Parathyroid adenoma (tissue), 2 donors: ENCODE measurements around the gene SPATS2L.

Experiments used
- H2AFZ ChIP-seq: fragments of 300-600 bp; sonication (generic); one replicate; pipeline ENCODE4 v1.7.0; 2017; ENCODE audit warnings: antibody characterized with exemption, mild to moderate bottlenecking
- H3K27ac ChIP-seq: fragments of 300-600 bp; sonication (generic); one replicate; pipeline ENCODE4 v1.7.0; 2017
- H3K27me3 ChIP-seq: fragments of 300-600 bp; sonication (generic); one replicate; pipeline ENCODE4 v1.7.0; 2017; ENCODE audit warnings: low read length; ENCODE audit not compliant: control insufficient read depth, insufficient read depth
- H3K36me3 ChIP-seq: fragments of 300-600 bp; sonication (generic); one replicate; pipeline ENCODE4 v1.7.0; 2017; ENCODE audit warnings: low read length; ENCODE audit not compliant: control insufficient read depth, insufficient read depth
- H3K4me1 ChIP-seq: fragments of 300-600 bp; sonication (generic); one replicate; pipeline ENCODE4 v1.7.0; 2017; ENCODE audit warnings: control low read depth
- H3K4me2 ChIP-seq: fragments of 300-600 bp; sonication (generic); one replicate; pipeline ENCODE4 v1.7.0; 2017; ENCODE audit warnings: low read length
- H3K4me3 ChIP-seq: fragments of 300-600 bp; sonication (generic); one replicate; pipeline ENCODE4 v1.7.0; 2017; ENCODE audit warnings: low read depth, low read length
- H3K79me2 ChIP-seq: fragments of 300-600 bp; sonication (generic); one replicate; pipeline ENCODE4 v1.7.0; 2017; ENCODE audit warnings: control low read depth
- H3K9ac ChIP-seq: fragments of 300-600 bp; sonication (generic); one replicate; pipeline ENCODE4 v1.7.0; 2017; ENCODE audit warnings: mild to moderate bottlenecking
- H3K9me3 ChIP-seq: fragments of 300-600 bp; sonication (generic); one replicate; pipeline ENCODE4 v1.7.0; 2017; ENCODE audit warnings: low read length; ENCODE audit not compliant: control insufficient read depth
- TF ChIP-seq, protein P1 (sequence below): fragments of 300-600 bp; sonication (generic); IDR thresholded peaks from one replicate; pipeline ENCODE4 v1.7.0; 2017; ENCODE audit warnings: antibody characterized with exemption, mild to moderate bottlenecking
- donor health status: primary hyperparathyroidism.

SPATS2L gene

GRCh38 chr2:200309296-200310049, 3.0 kb downstream of the SPATS2L start:
- no peak overlapping the region for H3K27ac ChIP-seq
- H3K4me3 ChIP-seq = no peak overlapping the region
- no peaks in the 10 kb centered on the region for H3K9me3 ChIP-seq
- H3K9ac ChIP-seq = no peak overlapping the region
- H3K4me2 ChIP-seq = no peak overlapping the region
- H3K36me3 ChIP-seq = no peaks in the 10 kb centered on the region
- H2AFZ ChIP-seq = no peak overlapping the region
- H3K79me2 ChIP-seq = peaks cover 28% of the 10 kb centered on the region
- peaks cover 15% of the 10 kb centered on the region for H3K4me1 ChIP-seq
- H3K27me3 ChIP-seq = no peaks in the 10 kb centered on the region
- TF ChIP-seq, protein P1, sequence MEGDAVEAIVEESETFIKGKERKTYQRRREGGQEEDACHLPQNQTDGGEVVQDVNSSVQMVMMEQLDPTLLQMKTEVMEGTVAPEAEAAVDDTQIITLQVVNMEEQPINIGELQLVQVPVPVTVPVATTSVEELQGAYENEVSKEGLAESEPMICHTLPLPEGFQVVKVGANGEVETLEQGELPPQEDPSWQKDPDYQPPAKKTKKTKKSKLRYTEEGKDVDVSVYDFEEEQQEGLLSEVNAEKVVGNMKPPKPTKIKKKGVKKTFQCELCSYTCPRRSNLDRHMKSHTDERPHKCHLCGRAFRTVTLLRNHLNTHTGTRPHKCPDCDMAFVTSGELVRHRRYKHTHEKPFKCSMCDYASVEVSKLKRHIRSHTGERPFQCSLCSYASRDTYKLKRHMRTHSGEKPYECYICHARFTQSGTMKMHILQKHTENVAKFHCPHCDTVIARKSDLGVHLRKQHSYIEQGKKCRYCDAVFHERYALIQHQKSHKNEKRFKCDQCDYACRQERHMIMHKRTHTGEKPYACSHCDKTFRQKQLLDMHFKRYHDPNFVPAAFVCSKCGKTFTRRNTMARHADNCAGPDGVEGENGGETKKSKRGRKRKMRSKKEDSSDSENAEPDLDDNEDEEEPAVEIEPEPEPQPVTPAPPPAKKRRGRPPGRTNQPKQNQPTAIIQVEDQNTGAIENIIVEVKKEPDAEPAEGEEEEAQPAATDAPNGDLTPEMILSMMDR = no peak

DNA sequence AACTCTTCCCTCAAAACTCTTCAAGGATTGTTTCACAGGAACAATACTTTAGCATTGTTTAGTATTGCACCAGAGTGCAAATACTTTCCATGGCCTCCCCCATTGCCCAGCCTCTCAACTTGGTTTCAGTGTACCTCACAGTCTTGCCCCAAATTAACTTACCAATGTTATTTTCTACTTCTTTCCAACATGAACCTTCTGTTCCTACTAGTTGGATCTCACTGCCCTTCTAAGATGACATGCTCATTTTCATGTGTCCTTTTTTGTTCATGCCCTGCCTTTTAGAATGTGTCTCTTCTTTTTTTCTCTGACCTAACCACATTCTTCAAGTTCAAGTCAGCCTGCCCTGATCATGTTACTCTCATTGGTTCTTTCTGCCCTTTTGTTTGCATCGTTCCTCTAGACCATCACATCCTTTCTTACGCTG, 4.1 kb downstream of the SPATS2L start:
- Histone ChIP-seq H3K27me3 (no peaks in the 10 kb centered on the region), H3K9ac (no peak overlapping the region), H3K9me3 (no peaks in the 10 kb centered on the region), H3K79me2 (peaks cover 36% of the 10 kb centered on the region), H3K4me2 (no peak overlapping the region), H3K4me3 (no peak overlapping the region), H3K36me3 (no peaks in the 10 kb centered on the region), H3K27ac (peak overlapping the region; percentile 13), H2AFZ (no peak overlapping the region), H3K4me1 (peaks cover 15% of the 10 kb centered on the region)
- TF ChIP-seq, protein P1 = no peak

- Histone ChIP-seq H3K4me2 (no peak overlapping the region), H3K9ac (no peak overlapping the region), H2AFZ (no peak overlapping the region), H3K79me2 (peaks cover 37% of the 10 kb centered on the region), H3K4me3 (no peak overlapping the region), H3K27ac (no peak overlapping the region), H3K27me3 (no peaks in the 10 kb centered on the region), H3K9me3 (no peaks in the 10 kb centered on the region), H3K36me3 (no peaks in the 10 kb centered on the region), H3K4me1 (peaks cover 15% of the 10 kb centered on the region)
- TF ChIP-seq, protein P1 = no peak
Measured at GRCh38 chr2:200311139-200311538, 4.6 kb downstream of the SPATS2L start.

- H3K36me3 ChIP-seq = no peaks in the 10 kb centered on the region
- H3K9ac ChIP-seq = no peak overlapping the region
- no peak overlapping the region for H3K27ac ChIP-seq
- TF ChIP-seq, protein P1 = no peak
- H3K4me3 ChIP-seq = no peak overlapping the region
- H3K27me3 ChIP-seq = no peaks in the 10 kb centered on the region
- no peak overlapping the region for H3K4me2 ChIP-seq
- no peaks in the 10 kb centered on the region for H3K9me3 ChIP-seq
- peaks cover 50% of the 10 kb centered on the region for H3K79me2 ChIP-seq
- H2AFZ ChIP-seq = no peak overlapping the region
- H3K4me1 ChIP-seq = peaks cover 23% of the 10 kb centered on the region
Measured at GRCh38 chr2:200314976-200315567, 8.6 kb downstream of the SPATS2L start.
